Stimulated activated CD4-positive, alpha-beta T cell treated with anti-CD3 and anti-CD28 coated beads, Interleukin-1b, Interleukin-23, amount 100 ng/mL, for 4 hours (primary cell): Measurements from ENCODE around the gene NKX2-8.
"Not testable (repeated sequence)": the region's sequence is repeated elsewhere in the genome, so short reads cannot be mapped to it uniquely, and the experiment has no call there.

Source experiments
- DNase-seq, 2 donors: peaks; one replicate each; pipeline ENCODE4 v3.0.0-alpha.2; 2020; ENCODE audit warnings: low read depth in 2 of 2

NKX2-8 gene

DNA sequence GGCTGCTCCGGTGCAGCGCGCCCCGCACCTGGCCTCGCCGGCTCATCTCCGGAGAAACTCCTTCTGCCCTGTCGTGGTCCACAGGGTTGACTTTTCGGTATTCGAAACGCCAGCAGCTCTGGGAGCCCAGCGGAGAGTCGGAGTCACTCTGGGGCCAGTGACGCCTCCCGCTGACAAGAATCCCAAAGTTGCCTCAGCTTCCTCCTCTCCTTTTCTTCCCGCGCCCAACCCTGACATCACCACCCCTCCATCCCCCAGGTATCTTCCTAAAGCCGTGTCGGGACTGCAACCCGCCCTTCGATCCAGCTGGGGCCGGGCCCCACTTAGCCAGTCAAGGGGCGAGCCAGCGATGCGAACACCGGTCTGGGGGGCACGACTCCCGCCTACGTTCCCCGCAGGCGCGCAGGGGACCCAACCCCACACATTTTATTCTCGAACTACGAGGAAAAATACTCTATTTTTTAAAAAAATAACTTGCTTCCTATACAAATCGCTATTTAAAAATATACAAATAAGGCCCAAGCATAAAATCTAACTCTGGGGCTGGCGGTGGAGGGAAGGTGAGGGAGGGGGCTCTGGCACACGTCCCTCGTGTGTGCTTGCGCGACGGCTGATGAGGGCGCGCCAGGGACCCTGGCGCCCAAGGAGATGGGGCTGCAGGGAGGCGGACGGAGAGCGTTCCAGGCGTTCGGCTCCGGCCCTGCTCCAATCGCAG is 2.1 kb downstream of the NKX2-8 start:
- no peak for DNase-seq

DNA sequence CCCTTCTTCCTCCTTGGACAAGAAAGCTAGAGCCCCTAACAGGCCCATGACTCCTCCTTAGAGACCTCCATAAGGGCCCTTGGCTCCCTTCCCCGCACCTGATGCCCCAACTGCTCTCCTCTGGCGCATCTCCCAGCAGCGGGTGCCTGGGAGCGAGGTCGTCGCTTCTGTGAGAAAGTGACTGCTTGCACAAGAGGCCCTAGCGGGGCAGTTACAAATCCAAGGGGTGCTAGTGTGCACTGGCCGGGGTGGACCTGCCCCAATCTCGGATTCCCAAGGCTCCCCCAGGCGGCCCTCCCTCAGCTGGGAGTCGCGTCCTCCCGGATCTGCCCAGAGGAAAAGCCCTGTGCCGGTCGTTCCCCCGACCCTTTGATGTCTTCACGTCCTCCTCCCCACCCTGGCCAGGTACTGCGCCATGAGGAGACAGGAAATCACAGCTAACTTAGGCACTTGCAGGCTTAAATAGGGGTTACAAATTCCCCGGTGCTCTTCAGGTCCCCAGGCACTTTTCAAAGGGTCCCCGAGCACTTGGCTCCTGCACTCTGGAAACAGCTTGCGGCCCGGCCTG is 2.8 kb downstream of the NKX2-8 start:
- DNase-seq: no peak

- no peak for DNase-seq
These were observed 3.3 kb downstream of the NKX2-8 start for GRCh38 chr14:36579001-36579555.

DNA sequence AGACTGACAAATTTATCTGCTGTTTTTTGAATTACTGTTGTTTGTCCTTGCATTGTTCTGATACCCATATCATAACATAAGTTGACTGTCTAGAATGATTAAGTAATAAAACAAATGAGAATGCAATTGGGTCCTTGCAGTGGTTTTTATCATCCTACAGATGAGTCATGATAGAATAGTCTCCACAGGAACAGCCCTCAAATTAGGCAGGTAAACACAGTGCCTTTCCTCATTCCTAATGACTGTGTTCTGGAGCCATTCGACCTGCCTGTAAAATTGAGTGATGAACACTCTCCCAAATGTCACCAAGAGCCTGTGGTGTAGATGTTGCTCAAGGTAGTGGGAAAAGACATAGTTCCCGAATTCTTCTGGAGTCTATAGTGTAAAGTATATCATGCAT is 12.3 kb downstream of the NKX2-8 start:
- no peak for DNase-seq

DNA sequence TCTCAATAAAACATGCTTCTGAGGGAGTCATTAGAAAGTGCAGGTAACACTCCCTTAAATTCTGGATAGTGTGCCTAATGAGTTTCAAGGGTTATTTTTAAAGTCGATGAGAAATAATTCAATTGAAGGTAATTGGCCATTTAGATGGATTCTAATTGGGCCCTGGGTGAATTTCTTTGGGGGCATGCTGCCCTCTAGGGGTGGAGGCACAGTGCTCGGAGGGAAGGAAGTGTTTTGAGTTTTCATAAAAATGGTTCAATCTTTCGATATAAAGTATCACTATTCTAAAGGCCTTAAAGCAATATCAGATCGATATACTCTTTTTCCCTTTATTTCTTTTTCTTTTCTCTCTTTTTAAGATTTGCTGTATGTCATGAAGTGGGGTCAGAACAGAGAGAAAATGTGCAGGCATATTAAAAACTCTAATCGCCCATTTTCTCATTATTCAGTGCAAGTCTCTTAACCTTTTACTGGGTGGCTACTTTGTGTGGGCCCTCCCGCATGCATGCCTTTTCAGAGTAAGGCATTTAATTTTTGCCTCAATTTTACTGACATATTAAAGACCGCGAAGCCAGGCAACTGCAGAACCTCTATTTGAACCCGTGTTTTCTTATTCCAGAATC is 25.5 kb downstream of the NKX2-8 start:
- peak; percentile 1 to 26 for DNase-seq

DNA sequence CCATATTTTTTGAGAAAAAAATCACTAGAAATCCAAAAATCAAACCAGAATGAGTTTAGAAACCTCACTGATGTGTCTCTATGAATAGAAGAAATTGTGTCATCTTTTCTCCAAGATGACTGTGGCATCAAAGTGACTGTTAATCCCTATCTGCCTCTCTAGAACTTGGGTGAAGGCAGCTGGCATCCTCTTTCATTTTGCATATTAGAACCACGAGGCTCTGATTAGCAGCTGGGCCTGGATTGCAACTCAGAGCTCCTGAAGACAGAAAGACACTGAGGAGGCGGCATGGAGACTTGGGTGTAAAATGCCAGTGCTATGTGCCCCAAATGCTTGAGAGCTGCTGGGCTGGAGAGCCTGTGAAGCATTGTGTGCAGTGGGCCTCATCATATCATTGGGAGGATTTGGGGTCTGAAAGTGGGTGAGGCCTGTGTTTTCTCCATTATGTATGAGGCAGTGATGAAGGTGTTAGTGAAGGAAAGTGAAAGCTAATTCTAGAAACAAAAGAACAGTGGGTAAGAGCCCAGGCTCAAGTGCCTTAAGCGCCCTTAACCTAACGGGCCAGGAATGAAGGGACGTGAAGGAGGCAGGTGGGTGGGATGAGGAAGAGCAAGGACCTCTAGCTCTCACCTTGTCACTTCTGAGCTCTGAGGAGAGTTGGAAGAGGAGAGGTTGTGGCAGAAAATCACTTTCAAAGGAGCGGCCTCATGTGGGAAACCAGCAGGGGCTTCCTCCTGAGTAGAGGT is 26.2 kb downstream of the NKX2-8 start:
- DNase-seq: no peak

DNA sequence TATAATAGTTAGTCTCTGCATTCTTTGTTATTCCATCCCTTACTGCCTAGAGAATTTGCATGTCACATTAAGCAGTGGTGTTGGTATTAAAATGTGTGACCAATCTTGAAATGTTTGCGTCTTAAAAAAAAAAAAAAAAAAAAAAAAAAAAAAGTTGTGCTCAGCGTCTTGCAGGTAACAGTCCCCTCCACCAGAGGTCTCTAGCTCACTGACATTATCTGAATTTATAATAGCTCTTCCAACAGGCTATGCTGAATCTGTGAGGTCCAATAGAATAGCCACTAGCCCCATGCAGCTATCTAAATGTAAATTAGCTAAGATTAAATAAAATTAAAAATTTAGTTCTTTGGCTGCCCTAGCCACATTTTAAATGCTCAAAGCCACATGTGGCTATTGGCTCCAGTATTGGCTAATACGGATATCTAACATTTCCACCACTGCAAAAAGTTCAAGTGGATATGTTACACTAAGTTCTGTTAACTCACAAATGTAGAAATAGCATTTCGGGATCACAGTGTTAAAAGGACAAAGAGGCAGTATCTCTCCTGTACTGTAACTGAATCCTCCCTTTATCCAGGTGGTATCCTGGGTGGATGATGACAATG is 28.7 kb downstream of the NKX2-8 start:
- DNase-seq: no peak

DNA sequence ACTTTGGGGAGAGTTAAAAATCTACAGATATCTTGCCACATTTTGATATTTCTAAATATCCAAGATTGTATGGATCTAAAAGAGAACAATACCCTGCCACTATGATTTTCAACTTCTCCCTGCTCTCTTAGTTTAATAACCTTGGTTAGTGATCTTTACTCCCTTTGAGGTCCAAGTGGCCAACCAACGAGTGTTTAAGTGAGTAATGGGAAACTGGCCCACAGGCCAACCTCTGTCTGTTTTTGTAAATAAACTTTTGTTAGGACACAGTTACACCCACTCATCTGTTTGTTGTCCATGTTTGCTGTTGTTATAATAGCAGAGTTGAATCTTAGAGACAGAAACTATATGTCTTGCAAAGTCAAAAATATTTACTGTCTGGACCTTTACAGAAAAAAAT is 31.5 kb downstream of the NKX2-8 start:
- no peak for DNase-seq

DNA sequence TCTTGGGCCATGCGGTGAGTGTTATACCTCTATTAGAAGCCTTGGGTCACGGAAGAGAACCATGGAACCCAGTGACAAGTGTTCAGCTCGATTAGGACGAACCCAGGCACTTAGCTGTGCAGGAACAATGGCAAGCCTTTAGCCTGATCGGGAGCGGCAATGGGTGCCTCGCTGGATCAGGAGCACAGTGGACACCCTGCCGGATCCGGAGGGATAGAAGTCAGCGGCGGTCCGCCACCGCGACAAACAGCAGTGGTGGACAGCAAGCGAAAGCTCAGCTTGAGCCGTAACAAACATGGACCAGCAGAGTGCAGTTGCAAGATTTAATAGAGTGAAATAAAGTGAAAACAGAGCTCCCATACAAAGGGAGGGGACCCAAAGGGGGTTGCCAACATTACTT is 38.1 kb downstream of the NKX2-8 start:
- DNase-seq: not testable (repeated sequence)

DNA sequence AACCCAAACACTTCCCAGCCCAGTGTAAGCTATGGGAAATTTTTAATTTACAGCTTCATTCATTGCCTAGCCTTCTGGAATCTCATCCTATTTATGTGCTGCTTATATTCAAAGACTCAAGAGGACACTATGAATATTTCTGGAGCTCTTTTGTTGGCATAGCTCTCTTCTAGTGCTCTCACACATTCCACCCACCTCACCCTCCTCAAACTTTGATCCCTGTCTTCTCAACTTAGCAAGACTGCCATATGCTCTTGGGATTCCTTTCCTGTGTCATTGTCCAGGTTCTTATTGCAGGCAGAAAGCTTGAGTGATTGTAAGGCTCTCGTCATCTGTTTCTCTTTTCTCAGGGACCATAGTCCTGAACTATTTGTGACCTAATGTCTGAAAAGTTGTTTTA is 44.4 kb downstream of the NKX2-8 start:
- DNase-seq: no peak
